Measurements from ENCODE around the gene POLR3E.
"Not testable (repeated sequence)": the region's sequence is repeated elsewhere in the genome, so short reads cannot be mapped to it uniquely, and the experiment has no call there.

Gene POLR3E

GRCh38 chr16:22300427-22301071 lies 3.3 kb downstream of the POLR3E start:
- Histone ChIP-seq H3K9ac (ENCODE audit: low read depth, low read length) (no peak overlapping the region), H3K9me3 (ENCODE audit: control insufficient read depth, insufficient read depth, low read length) (no peaks in the 10 kb centered on the region), H3K36me3 (ENCODE audit: insufficient read depth, low read length) (peaks cover 6% of the 10 kb centered on the region; the same call in 1 of the 2 replicates), H3K4me1 (ENCODE audit: insufficient read depth, low read length) (no peaks in the 10 kb centered on the region)

- H3K4me1 ChIP-seq (ENCODE audit: insufficient read depth, low read length); H3K9ac ChIP-seq (ENCODE audit: low read depth, low read length); H3K36me3 ChIP-seq (ENCODE audit: insufficient read depth, low read length); H3K9me3 ChIP-seq (ENCODE audit: control insufficient read depth, insufficient read depth, low read length): not testable (repeated sequence)
Measured at GRCh38 chr16:22301423-22301822, 4.2 kb downstream of the POLR3E start.

- Histone ChIP-seq H3K36me3 (ENCODE audit: insufficient read depth, low read length) (peaks cover 7% of the 10 kb centered on the region; the same call in 1 of the 2 replicates), H3K4me1 (ENCODE audit: insufficient read depth, low read length) (no peaks in the 10 kb centered on the region), H3K9me3 (ENCODE audit: control insufficient read depth, insufficient read depth, low read length) (no peaks in the 10 kb centered on the region), H3K9ac (ENCODE audit: low read depth, low read length) (no peak overlapping the region)
Measured at GRCh38 chr16:22302776-22303363, 5.7 kb downstream of the POLR3E start.

GRCh38 chr16:22304411-22304810 lies 7.2 kb downstream of the POLR3E start:
- H3K9ac ChIP-seq (ENCODE audit: low read depth, low read length), result no peak overlapping the region
- no peaks in the 10 kb centered on the region for H3K4me1 ChIP-seq (ENCODE audit: insufficient read depth, low read length)
- peaks cover 7% of the 10 kb centered on the region; the same call in 1 of the 2 replicates for H3K36me3 ChIP-seq (ENCODE audit: insufficient read depth, low read length)
- H3K9me3 ChIP-seq (ENCODE audit: control insufficient read depth, insufficient read depth, low read length), result no peaks in the 10 kb centered on the region

GRCh38 chr16:22306788-22307187 lies 9.6 kb downstream of the POLR3E start:
- no peaks in the 10 kb centered on the region for H3K9me3 ChIP-seq (ENCODE audit: control insufficient read depth, insufficient read depth, low read length)
- H3K36me3 ChIP-seq (ENCODE audit: insufficient read depth, low read length), result peaks cover 15% of the 10 kb centered on the region
- H3K4me1 ChIP-seq (ENCODE audit: insufficient read depth, low read length), result no peaks in the 10 kb centered on the region
- no peak overlapping the region for H3K9ac ChIP-seq (ENCODE audit: low read depth, low read length)

GRCh38 chr16:22307838-22308237 lies 10.6 kb downstream of the POLR3E start:
- Histone ChIP-seq H3K36me3 (ENCODE audit: insufficient read depth, low read length) (peaks cover 18% of the 10 kb centered on the region), H3K9ac (ENCODE audit: low read depth, low read length) (no peak overlapping the region)

GRCh38 chr16:22308824-22309520 lies 11.8 kb downstream of the POLR3E start:
- Histone ChIP-seq H3K36me3 (ENCODE audit: insufficient read depth, low read length) (peaks cover 24% of the 10 kb centered on the region), H3K9me3 (ENCODE audit: control insufficient read depth, insufficient read depth, low read length) (no peaks in the 10 kb centered on the region), H3K4me1 (ENCODE audit: insufficient read depth, low read length) (no peaks in the 10 kb centered on the region), H3K9ac (ENCODE audit: low read depth, low read length) (no peak overlapping the region)

More at GRCh38 chr16:22307838-22308237, 10.6 kb downstream of the POLR3E start:
- no peaks in the 10 kb centered on the region for H3K9me3 ChIP-seq (ENCODE audit: control insufficient read depth, insufficient read depth, low read length)
- no peaks in the 10 kb centered on the region for H3K4me1 ChIP-seq (ENCODE audit: insufficient read depth, low read length)

GRCh38 chr16:22311520-22311919 lies 14.3 kb downstream of the POLR3E start:
- Histone ChIP-seq H3K36me3 (ENCODE audit: insufficient read depth, low read length) (peaks cover 18% of the 10 kb centered on the region), H3K9me3 (ENCODE audit: control insufficient read depth, insufficient read depth, low read length) (no peaks in the 10 kb centered on the region), H3K4me1 (ENCODE audit: insufficient read depth, low read length) (no peaks in the 10 kb centered on the region), H3K9ac (ENCODE audit: low read depth, low read length) (no peak overlapping the region)

GRCh38 chr16:22312897-22313781 lies 15.9 kb downstream of the POLR3E start:
- Histone ChIP-seq H3K36me3 (ENCODE audit: insufficient read depth, low read length) (peaks cover 18% of the 10 kb centered on the region), H3K9ac (ENCODE audit: low read depth, low read length) (no peak overlapping the region), H3K9me3 (ENCODE audit: control insufficient read depth, insufficient read depth, low read length) (no peaks in the 10 kb centered on the region), H3K4me1 (ENCODE audit: insufficient read depth, low read length) (no peaks in the 10 kb centered on the region)

GRCh38 chr16:22313876-22314470 lies 16.8 kb downstream of the POLR3E start:
- H3K4me1 ChIP-seq (ENCODE audit: insufficient read depth, low read length), result no peaks in the 10 kb centered on the region
- peaks cover 20% of the 10 kb centered on the region for H3K36me3 ChIP-seq (ENCODE audit: insufficient read depth, low read length)
- H3K9ac ChIP-seq (ENCODE audit: low read depth, low read length), result no peak overlapping the region
- H3K9me3 ChIP-seq (ENCODE audit: control insufficient read depth, insufficient read depth, low read length), result no peaks in the 10 kb centered on the region

- no peaks in the 10 kb centered on the region for H3K9me3 ChIP-seq (ENCODE audit: control insufficient read depth, insufficient read depth, low read length)
- H3K36me3 ChIP-seq (ENCODE audit: insufficient read depth, low read length), result peaks cover 16% of the 10 kb centered on the region
- H3K4me1 ChIP-seq (ENCODE audit: insufficient read depth, low read length), result no peaks in the 10 kb centered on the region
- H3K9ac ChIP-seq (ENCODE audit: low read depth, low read length), result no peak overlapping the region
Measured at GRCh38 chr16:22314661-22315626, 17.7 kb downstream of the POLR3E start.

GRCh38 chr16:22315979-22316378 lies 18.8 kb downstream of the POLR3E start:
- H3K9ac ChIP-seq (ENCODE audit: low read depth, low read length), result no peak overlapping the region
- no peaks in the 10 kb centered on the region for H3K4me1 ChIP-seq (ENCODE audit: insufficient read depth, low read length)
- no peaks in the 10 kb centered on the region for H3K9me3 ChIP-seq (ENCODE audit: control insufficient read depth, insufficient read depth, low read length)
- peaks cover 16% of the 10 kb centered on the region for H3K36me3 ChIP-seq (ENCODE audit: insufficient read depth, low read length)

GRCh38 chr16:22316411-22316811 lies 19.2 kb downstream of the POLR3E start:
- Histone ChIP-seq H3K9me3 (ENCODE audit: control insufficient read depth, insufficient read depth, low read length) (no peaks in the 10 kb centered on the region), H3K4me1 (ENCODE audit: insufficient read depth, low read length) (no peaks in the 10 kb centered on the region), H3K9ac (ENCODE audit: low read depth, low read length) (no peak overlapping the region), H3K36me3 (ENCODE audit: insufficient read depth, low read length) (peaks cover 16% of the 10 kb centered on the region)

Measured in ES-I3 (cell line).